NCI-H2196 (cell line): ENCODE results near the gene UGT2B17.
"Not testable (repeated sequence)": the region's sequence is repeated elsewhere in the genome, so short reads cannot be mapped to it uniquely, and the experiment has no call there.

Experiments
- DNase-seq: peaks from one replicate; lab custom pipeline; 2025; ENCODE audit not compliant: unreplicated experiment; lab: John Stamatoyannopoulos, UW

Gene UGT2B17

GRCh38 chr4:68576272-68577125 lies at the start of gene UGT2B17:
Gene UGT2B17 (minus strand): TSS chr4:68576322. CDS start chr4:68568484, 7,838 bp downstream.
- no peak for DNase-seq

- DNase-seq: not testable (repeated sequence)
Observed at GRCh38 chr4:68622731-68623130, 46.6 kb upstream of the UGT2B17 start.

- no peak for DNase-seq
Observed at GRCh38 chr4:68617003-68617698, 41.0 kb upstream of the UGT2B17 start.

- no peak for DNase-seq
Observed at GRCh38 chr4:68615699-68616422, 39.7 kb upstream of the UGT2B17 start.

- DNase-seq: no peak
Observed at GRCh38 chr4:68613752-68614151, 37.6 kb upstream of the UGT2B17 start.

- DNase-seq: no peak
Observed at GRCh38 chr4:68606240-68606639, 30.1 kb upstream of the UGT2B17 start.

GRCh38 chr4:68599150-68599549 lies 23.0 kb upstream of the UGT2B17 start:
- DNase-seq: no peak

- DNase-seq: no peak
Observed at GRCh38 chr4:68597482-68597881, 21.4 kb upstream of the UGT2B17 start.

GRCh38 chr4:68594678-68595077 lies 18.6 kb upstream of the UGT2B17 start:
- DNase-seq: no peak

- no peak for DNase-seq
Observed at GRCh38 chr4:68593112-68593511, 17.0 kb upstream of the UGT2B17 start.

GRCh38 chr4:68592673-68593072 lies 16.6 kb upstream of the UGT2B17 start:
- no peak for DNase-seq

GRCh38 chr4:68591204-68591603 lies 15.1 kb upstream of the UGT2B17 start:
- no peak for DNase-seq

- no peak for DNase-seq
Observed at GRCh38 chr4:68589790-68590189, 13.7 kb upstream of the UGT2B17 start.

GRCh38 chr4:68582339-68582717 lies 6.2 kb upstream of the UGT2B17 start:
- DNase-seq: no peak

- no peak for DNase-seq
Observed at GRCh38 chr4:68581383-68582338, 5.5 kb upstream of the UGT2B17 start.

- no peak for DNase-seq
Observed at GRCh38 chr4:68577590-68577989, 1.5 kb upstream of the UGT2B17 start.

GRCh38 chr4:68575636-68576035 lies 486 bp downstream of the UGT2B17 start:
- not testable (repeated sequence) for DNase-seq

GRCh38 chr4:68575081-68575480 lies 1.0 kb downstream of the UGT2B17 start:
- no peak for DNase-seq

- DNase-seq: no peak
Observed at GRCh38 chr4:68572653-68573170, 3.4 kb downstream of the UGT2B17 start.

- DNase-seq: no peak
Observed at GRCh38 chr4:68570122-68570507, 6.0 kb downstream of the UGT2B17 start.
